Hepatocyte (in vitro differentiated cells): ENCODE data around the gene LRRC71.
A peak's percentile ranks its signal among the peaks of the same experiment; 100 is the strongest.

ENCODE experiments used
- EZH2 ChIP-seq: fragments of 200-600 bp; sonication (generic); IDR thresholded peaks from 2 replicates; pipeline ENCODE4 v1.6.1; 2016; ENCODE audit warnings: antibody characterized with exemption, mild to moderate bottlenecking, borderline replicate concordance
- EZH2phosphoT487 ChIP-seq: fragments of 200-600 bp; sonication (generic); IDR thresholded peaks from one replicate; pipeline ENCODE4 v1.6.1; 2018; ENCODE audit warnings: antibody characterized with exemption, mild to moderate bottlenecking, low read depth, moderate library complexity; ENCODE audit not compliant: unreplicated experiment, severe bottlenecking
- TF ChIP-seq, protein P1 (sequence below): fragments of 200-600 bp; sonication (generic); IDR thresholded peaks from 2 replicates; pipeline ENCODE4 v1.5.1; 2016; ENCODE audit warnings: antibody characterized with exemption, mild to moderate bottlenecking; ENCODE audit not compliant: poor library complexity

DNA sequence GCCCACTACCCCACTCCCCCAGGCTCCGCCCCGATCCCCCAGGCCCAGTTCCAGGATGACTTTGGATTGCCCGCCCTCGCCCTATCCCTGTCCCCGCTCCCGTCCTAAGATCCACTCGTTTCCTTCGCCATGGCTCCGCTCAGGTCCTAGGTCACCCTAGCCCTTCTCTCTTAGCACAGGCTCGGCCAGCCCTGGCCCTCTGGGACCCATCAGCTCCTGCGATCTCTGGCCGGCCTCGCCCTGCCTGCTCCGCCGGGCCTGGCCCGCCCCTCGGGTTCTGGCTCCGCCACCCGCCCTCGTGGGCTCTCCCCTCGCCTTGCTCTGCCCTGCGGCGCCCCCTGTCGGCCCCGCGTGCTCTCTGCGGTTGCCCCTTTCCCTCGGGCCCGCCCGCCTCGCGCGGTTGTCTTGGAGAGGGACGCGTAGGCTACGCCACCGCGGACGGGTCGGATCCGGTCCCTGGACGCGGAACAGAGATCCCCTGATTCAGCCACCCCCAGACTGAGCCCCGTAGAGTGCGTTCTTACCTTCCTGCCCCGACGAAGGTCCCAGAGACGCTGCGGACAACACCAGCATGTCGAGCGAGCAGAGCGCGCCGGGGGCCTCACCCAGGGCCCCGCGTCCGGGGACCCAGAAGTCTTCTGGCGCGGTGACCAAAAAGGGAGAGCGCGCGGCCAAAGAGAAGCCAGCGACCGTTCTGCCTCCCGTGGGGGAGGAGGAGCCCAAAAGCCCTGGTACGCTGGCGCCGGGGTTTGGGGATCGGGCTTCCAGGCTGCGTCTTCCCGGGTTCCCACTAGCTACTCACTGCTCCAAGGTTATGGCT is at the start of gene LRRC71:
- TF ChIP-seq, protein P1, sequence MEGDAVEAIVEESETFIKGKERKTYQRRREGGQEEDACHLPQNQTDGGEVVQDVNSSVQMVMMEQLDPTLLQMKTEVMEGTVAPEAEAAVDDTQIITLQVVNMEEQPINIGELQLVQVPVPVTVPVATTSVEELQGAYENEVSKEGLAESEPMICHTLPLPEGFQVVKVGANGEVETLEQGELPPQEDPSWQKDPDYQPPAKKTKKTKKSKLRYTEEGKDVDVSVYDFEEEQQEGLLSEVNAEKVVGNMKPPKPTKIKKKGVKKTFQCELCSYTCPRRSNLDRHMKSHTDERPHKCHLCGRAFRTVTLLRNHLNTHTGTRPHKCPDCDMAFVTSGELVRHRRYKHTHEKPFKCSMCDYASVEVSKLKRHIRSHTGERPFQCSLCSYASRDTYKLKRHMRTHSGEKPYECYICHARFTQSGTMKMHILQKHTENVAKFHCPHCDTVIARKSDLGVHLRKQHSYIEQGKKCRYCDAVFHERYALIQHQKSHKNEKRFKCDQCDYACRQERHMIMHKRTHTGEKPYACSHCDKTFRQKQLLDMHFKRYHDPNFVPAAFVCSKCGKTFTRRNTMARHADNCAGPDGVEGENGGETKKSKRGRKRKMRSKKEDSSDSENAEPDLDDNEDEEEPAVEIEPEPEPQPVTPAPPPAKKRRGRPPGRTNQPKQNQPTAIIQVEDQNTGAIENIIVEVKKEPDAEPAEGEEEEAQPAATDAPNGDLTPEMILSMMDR: peak; percentile 98
- TF ChIP-seq EZH2 (peak; percentile 86), EZH2phosphoT487 (peak; percentile 23)
